ENCODE results near the gene SYAP1. TPM values are rescaled to one million over a fixed set of nuclear protein-coding genes. Genes with fewer than 3 reads are reported as not detected.

Gene SYAP1
- total and polyA plus RNA-seq, 2 donors (not counting 1 experiment from before 2014, with no cell fraction given), result 3.5 to 18.3 TPM

DNA sequence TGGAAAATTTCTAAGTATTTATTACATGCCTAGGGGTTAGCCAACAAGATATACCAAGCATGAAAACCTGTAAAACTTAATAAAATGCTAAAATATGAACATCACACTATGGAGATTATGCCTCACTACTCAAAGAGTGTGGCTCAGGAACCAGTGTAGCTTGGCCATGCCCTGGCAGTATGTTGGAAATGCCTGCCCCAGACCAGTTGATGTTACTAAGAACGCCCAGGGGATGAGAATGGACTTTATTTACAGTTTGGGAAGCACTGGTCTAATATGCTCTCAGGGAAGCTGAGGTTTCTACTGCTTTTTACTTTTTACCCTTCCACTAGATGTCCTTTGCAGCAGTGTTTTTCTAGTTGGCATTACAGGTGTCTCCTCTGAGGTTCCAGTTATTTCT lies 43.2 kb downstream of the SYAP1 start:
- DNase-seq, result no peak
- CTCF ChIA-PET, result no interaction called here
- Mint-ChIP-seq H3K9me3 (ENCODE audit: insufficient read depth) (no peaks in the 10 kb centered on the region), H3K27ac (no peak overlapping the region), H3K4me3 (no peak overlapping the region), H3K4me1 (no peaks in the 10 kb centered on the region), H3K27me3 (no peaks in the 10 kb centered on the region)
- Histone ChIP-seq H3K27me3 (replicated peaks in 1 of 4; ENCODE audit: control extremely low read depth in 1 of 4, control insufficient read depth in 3 of 4, insufficient read depth in 4 of 4, low read length in 3 of 4) (no peaks in the 10 kb centered on the region), H3K4me2 (replicated peaks; ENCODE audit: low read depth, low read length, poor library complexity, severe bottlenecking) (no peak overlapping the region), H3K27ac (ENCODE audit: low read length in 2 of 2) (no peak overlapping the region), H3K4me1 (ENCODE audit: control insufficient read depth in 2 of 2, insufficient read depth in 2 of 2, low read length in 2 of 2) (no peaks in the 10 kb centered on the region), H3K9me3 (ENCODE audit: control extremely low read depth in 1 of 3, control insufficient read depth in 2 of 3, insufficient read depth in 1 of 3, low read length in 2 of 3) (no peaks in the 10 kb centered on the region), H3K4me3 (ENCODE audit: control extremely low read depth in 1 of 5, extremely low read depth in 1 of 5, insufficient read depth in 1 of 5, low read depth in 2 of 5, low read length in 4 of 5) (no peak overlapping the region), H4K20me1 (ENCODE audit: control insufficient read depth, insufficient read depth, low read length, poor library complexity, severe bottlenecking) (no peaks in the 10 kb centered on the region), H3K36me3 (replicated peaks in 1 of 2; ENCODE audit: control extremely low read depth in 1 of 2, control insufficient read depth in 1 of 2, extremely low read depth in 1 of 2, insufficient read depth in 2 of 2, low read length in 1 of 2) (peaks cover 0 to 6% of the 10 kb centered on the region in 2 experiments), H2AFZ (ENCODE audit: insufficient read depth, low read depth, low read length, poor library complexity, severe bottlenecking) (no peak overlapping the region), H3K79me2 (ENCODE audit: control insufficient read depth, insufficient read depth, low read length) (no peaks in the 10 kb centered on the region), H3K9ac (ENCODE audit: low read length) (no peak overlapping the region)
- TF ChIP-seq, protein P1, sequence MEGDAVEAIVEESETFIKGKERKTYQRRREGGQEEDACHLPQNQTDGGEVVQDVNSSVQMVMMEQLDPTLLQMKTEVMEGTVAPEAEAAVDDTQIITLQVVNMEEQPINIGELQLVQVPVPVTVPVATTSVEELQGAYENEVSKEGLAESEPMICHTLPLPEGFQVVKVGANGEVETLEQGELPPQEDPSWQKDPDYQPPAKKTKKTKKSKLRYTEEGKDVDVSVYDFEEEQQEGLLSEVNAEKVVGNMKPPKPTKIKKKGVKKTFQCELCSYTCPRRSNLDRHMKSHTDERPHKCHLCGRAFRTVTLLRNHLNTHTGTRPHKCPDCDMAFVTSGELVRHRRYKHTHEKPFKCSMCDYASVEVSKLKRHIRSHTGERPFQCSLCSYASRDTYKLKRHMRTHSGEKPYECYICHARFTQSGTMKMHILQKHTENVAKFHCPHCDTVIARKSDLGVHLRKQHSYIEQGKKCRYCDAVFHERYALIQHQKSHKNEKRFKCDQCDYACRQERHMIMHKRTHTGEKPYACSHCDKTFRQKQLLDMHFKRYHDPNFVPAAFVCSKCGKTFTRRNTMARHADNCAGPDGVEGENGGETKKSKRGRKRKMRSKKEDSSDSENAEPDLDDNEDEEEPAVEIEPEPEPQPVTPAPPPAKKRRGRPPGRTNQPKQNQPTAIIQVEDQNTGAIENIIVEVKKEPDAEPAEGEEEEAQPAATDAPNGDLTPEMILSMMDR (IDR thresholded peaks at IDR 0.05), result no peak
- no peak for TF ChIP-seq EZH2 (IDR thresholded peaks at IDR 0.05; ENCODE audit: borderline replicate concordance, insufficient read depth, low read depth, low read length, poor library complexity, severe bottlenecking)
- intact Hi-C loops (cut with micrococcal nuclease), result no loop called here
- ATAC-seq (ENCODE audit: low read depth), result no peak
- POLR2A ChIA-PET, result no interaction called here
- no CpG with 5 or more reads among the region's 1 CpG for WGBS (ENCODE audit: insufficient coverage)

DNA sequence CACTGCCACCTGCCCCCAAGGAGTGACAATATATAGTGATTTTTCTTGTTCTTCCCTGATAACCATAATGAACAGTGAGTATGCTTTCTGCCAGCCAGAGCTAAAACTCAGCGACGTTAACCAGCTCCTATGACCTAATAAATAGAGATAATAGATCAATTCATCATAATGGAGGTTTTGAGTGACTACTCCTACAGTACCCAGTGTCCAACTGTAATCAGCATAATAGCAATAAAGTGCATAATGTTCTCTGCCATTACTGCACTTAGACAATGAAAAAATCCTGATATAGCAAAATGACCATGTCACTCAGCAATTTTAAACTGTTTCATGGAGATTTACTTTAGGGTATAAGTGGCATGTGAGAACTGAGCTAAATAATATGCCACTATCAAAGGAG lies 46.2 kb downstream of the SYAP1 start:
- H3K9me3 Mint-ChIP-seq (ENCODE audit: insufficient read depth), result no peaks in the 10 kb centered on the region
- WGBS (ENCODE audit: insufficient coverage), result no CpG with 5 or more reads among the region's 2 CpGs
- Histone ChIP-seq H4K20me1 (ENCODE audit: control insufficient read depth, insufficient read depth, low read length, poor library complexity, severe bottlenecking) (no peaks in the 10 kb centered on the region), H3K9me3 (ENCODE audit: control extremely low read depth in 1 of 3, control insufficient read depth in 2 of 3, insufficient read depth in 1 of 3, low read length in 2 of 3) (no peaks in the 10 kb centered on the region), H2AFZ (ENCODE audit: insufficient read depth, low read depth, low read length, poor library complexity, severe bottlenecking) (no peak overlapping the region), H3K4me2 (replicated peaks; ENCODE audit: low read depth, low read length, poor library complexity, severe bottlenecking) (no peak overlapping the region), H3K27me3 (replicated peaks in 1 of 4; ENCODE audit: control extremely low read depth in 1 of 4, control insufficient read depth in 3 of 4, insufficient read depth in 4 of 4, low read length in 3 of 4) (no peaks in the 10 kb centered on the region), H3K4me1 (ENCODE audit: control insufficient read depth in 2 of 2, insufficient read depth in 2 of 2, low read length in 2 of 2) (no peaks in the 10 kb centered on the region), H3K79me2 (ENCODE audit: control insufficient read depth, insufficient read depth, low read length) (no peaks in the 10 kb centered on the region), H3K4me3 (ENCODE audit: control extremely low read depth in 1 of 5, extremely low read depth in 1 of 5, insufficient read depth in 1 of 5, low read depth in 2 of 5, low read length in 4 of 5) (no peak overlapping the region), H3K36me3 (replicated peaks in 1 of 2; ENCODE audit: control extremely low read depth in 1 of 2, control insufficient read depth in 1 of 2, extremely low read depth in 1 of 2, insufficient read depth in 2 of 2, low read length in 1 of 2) (no peaks in the 10 kb centered on the region), H3K27ac (ENCODE audit: low read length in 2 of 2) (no peak overlapping the region), H3K9ac (ENCODE audit: low read length) (no peak overlapping the region)
- no peak overlapping the region for H3K4me3 Mint-ChIP-seq
- DNase-seq, result no peak
- intact Hi-C loops (cut with micrococcal nuclease), result no loop called here
- POLR2A ChIA-PET, result no interaction called here
- no peaks in the 10 kb centered on the region for H3K4me1 Mint-ChIP-seq
- TF ChIP-seq, protein P1 (IDR thresholded peaks at IDR 0.05), result no peak
- no peak for TF ChIP-seq EZH2 (IDR thresholded peaks at IDR 0.05; ENCODE audit: borderline replicate concordance, insufficient read depth, low read depth, low read length, poor library complexity, severe bottlenecking)
- H3K27ac Mint-ChIP-seq, result no peak overlapping the region
- CTCF ChIA-PET, result no interaction called here
- no peaks in the 10 kb centered on the region for H3K27me3 Mint-ChIP-seq
- no peak for ATAC-seq (ENCODE audit: low read depth)

All from B cell (primary cell).